Measurements from ENCODE around the gene TEX264.

The TEX264 gene

DNA sequence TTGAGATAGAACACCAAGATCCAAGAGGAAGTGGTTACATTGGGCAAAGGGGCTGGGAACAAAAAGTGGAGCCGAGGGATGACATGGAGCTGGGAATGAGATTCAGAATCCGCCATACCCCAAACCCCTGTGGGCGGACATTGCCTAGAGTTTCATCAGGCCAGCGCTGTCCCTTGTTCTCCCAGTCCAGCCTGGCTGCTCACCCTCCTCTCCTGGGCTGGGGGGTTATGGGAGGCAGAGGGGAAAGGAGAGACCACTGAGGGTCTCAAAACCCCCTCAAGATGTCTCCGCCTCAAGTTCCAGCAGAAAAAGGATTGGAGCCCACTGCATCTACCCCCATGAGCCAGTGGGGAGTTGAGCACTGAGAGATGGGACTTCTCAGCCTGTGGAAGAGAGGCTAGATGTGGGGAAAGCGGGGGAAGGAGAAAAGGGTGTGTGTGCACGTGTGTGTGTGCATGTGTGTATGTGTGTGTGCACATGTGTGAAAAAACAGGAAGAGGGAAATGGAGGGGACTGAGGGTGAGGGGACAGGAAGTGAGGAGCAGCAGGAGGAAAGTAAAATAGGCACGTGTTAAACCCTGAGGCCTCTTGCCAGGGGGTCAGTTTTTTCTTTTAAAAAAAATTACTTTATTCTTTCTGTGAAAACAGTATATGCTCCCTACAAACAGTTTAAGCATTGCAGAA lies 50.2 kb downstream of the TEX264 start:
- DNase-seq (ENCODE audit: low read depth in 1 of 2, low spot score in 1 of 2), result peak in 1 of 2 experiments; percentile 22
- Histone ChIP-seq H3K27me3 (ENCODE audit: insufficient read depth, poor library complexity, severe bottlenecking) (no peaks in the 10 kb centered on the region), H3K27ac (replicated peaks) (no peak overlapping the region), H3K4me3 (replicated peaks; ENCODE audit: insufficient read depth, low read length) (no peak overlapping the region)
- TF ChIP-seq, protein P1, sequence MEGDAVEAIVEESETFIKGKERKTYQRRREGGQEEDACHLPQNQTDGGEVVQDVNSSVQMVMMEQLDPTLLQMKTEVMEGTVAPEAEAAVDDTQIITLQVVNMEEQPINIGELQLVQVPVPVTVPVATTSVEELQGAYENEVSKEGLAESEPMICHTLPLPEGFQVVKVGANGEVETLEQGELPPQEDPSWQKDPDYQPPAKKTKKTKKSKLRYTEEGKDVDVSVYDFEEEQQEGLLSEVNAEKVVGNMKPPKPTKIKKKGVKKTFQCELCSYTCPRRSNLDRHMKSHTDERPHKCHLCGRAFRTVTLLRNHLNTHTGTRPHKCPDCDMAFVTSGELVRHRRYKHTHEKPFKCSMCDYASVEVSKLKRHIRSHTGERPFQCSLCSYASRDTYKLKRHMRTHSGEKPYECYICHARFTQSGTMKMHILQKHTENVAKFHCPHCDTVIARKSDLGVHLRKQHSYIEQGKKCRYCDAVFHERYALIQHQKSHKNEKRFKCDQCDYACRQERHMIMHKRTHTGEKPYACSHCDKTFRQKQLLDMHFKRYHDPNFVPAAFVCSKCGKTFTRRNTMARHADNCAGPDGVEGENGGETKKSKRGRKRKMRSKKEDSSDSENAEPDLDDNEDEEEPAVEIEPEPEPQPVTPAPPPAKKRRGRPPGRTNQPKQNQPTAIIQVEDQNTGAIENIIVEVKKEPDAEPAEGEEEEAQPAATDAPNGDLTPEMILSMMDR (IDR thresholded peaks at IDR 0.05; ENCODE audit: insufficient read depth, low read length), result no peak
- TF ChIP-seq SPI1 (IDR thresholded peaks at IDR 0.05; ENCODE audit: borderline replicate concordance, low read depth), result peak; percentile 75; the same call in 1 of the 2 replicates
- peak; percentile 73 for TF ChIP-seq GABPA (IDR thresholded peaks at IDR 0.05; ENCODE audit: low read depth)

DNA sequence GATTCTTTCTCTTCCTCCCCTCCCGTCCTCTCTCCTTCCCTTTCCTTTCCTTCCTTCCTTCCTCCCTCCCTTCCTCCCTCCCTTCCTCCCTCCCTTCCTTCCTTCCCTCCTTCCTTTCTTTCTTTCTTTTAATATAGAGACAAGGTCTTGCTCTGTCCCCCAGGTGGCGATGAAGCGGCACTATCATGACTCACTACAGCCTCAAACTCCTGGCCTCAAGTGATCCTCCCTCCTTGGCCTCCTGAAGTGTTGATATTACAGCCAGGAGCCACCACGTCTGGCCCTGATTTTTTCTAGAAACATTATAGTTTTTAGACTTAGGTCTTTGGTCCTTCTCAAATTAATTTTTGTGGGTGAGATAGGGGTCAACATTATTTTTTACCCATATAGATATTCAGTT lies 51.3 kb downstream of the TEX264 start:
- H3K27me3 ChIP-seq (ENCODE audit: insufficient read depth, poor library complexity, severe bottlenecking), result no peaks in the 10 kb centered on the region
- H3K27ac ChIP-seq (replicated peaks), result no peak overlapping the region
- H3K4me3 ChIP-seq (replicated peaks; ENCODE audit: insufficient read depth, low read length), result no peak overlapping the region
- TF ChIP-seq GABPA (IDR thresholded peaks at IDR 0.05; ENCODE audit: low read depth) (no peak), SPI1 (IDR thresholded peaks at IDR 0.05; ENCODE audit: borderline replicate concordance, low read depth) (no peak)
- TF ChIP-seq, protein P2, sequence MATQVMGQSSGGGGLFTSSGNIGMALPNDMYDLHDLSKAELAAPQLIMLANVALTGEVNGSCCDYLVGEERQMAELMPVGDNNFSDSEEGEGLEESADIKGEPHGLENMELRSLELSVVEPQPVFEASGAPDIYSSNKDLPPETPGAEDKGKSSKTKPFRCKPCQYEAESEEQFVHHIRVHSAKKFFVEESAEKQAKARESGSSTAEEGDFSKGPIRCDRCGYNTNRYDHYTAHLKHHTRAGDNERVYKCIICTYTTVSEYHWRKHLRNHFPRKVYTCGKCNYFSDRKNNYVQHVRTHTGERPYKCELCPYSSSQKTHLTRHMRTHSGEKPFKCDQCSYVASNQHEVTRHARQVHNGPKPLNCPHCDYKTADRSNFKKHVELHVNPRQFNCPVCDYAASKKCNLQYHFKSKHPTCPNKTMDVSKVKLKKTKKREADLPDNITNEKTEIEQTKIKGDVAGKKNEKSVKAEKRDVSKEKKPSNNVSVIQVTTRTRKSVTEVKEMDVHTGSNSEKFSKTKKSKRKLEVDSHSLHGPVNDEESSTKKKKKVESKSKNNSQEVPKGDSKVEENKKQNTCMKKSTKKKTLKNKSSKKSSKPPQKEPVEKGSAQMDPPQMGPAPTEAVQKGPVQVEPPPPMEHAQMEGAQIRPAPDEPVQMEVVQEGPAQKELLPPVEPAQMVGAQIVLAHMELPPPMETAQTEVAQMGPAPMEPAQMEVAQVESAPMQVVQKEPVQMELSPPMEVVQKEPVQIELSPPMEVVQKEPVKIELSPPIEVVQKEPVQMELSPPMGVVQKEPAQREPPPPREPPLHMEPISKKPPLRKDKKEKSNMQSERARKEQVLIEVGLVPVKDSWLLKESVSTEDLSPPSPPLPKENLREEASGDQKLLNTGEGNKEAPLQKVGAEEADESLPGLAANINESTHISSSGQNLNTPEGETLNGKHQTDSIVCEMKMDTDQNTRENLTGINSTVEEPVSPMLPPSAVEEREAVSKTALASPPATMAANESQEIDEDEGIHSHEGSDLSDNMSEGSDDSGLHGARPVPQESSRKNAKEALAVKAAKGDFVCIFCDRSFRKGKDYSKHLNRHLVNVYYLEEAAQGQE (IDR thresholded peaks at IDR 0.05; ENCODE audit: insufficient replicate concordance, low read depth), result no peak
- DNase-seq (ENCODE audit: low read depth in 1 of 2, low spot score in 1 of 2), result no peak

DNA sequence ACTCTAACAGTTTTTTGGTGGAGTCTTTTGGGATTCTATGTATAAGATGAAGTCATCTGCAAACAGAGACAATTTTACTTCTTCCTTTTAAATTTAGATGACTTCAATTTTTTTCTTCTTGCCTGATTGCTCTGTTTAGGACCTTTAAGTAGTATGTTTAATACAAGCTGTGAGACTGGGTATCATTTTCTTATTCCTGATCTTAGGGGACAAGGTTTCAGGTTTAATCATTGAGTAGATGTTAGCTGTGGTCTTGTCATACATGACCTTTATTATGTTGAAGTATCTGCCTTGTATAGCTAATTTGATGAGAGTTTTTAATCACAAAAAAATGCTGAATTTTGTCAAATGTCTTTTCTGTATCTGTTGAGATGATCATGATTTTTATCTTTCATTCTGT lies 56.4 kb downstream of the TEX264 start:
- no peak for DNase-seq (ENCODE audit: low read depth in 1 of 2, low spot score in 1 of 2)
- H3K27me3 ChIP-seq (ENCODE audit: insufficient read depth, poor library complexity, severe bottlenecking), result no peaks in the 10 kb centered on the region
- no peak overlapping the region for H3K27ac ChIP-seq (replicated peaks)
- TF ChIP-seq, protein P1 (IDR thresholded peaks at IDR 0.05; ENCODE audit: insufficient read depth, low read length), result no peak
- TF ChIP-seq SPI1 (IDR thresholded peaks at IDR 0.05; ENCODE audit: borderline replicate concordance, low read depth), result no peak
- TF ChIP-seq POLR2AphosphoS5 (IDR thresholded peaks at IDR 0.05; ENCODE audit: low read depth), result no peak
- TF ChIP-seq GABPA (IDR thresholded peaks at IDR 0.05; ENCODE audit: low read depth), result no peak
- TF ChIP-seq, protein P2 (IDR thresholded peaks at IDR 0.05; ENCODE audit: insufficient replicate concordance, low read depth), result no peak
- H3K4me3 ChIP-seq (replicated peaks; ENCODE audit: insufficient read depth, low read length), result no peak overlapping the region

DNA sequence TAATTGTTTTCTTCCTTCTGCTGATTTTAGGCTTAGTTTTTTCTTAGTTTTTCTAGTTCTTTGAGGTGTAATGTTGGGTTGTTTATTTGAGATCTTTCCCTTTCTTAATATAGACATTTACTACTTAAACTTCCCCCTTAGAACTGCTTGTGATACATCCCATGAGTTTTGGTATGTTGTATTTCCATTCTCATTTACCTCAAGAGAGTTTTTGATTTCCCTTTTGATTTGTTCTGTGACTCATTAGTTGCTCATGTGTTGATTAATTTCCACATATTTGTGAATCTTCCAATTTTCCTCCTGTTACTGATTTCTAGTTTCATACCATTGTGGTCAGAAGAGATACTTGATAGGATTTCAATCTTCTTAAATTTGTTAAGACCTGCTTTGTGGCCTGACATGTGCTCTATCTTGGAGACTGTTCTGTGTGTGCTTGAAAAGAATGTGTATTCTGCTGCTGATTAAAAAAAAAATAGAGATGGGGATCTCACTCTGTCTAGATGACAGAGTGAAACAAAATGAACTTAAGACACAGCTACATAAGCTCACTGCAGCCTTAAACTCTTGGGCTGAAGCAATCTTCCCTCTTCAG lies 58.1 kb downstream of the TEX264 start:
- H3K27me3 ChIP-seq (ENCODE audit: insufficient read depth, poor library complexity, severe bottlenecking), result no peaks in the 10 kb centered on the region
- H3K27ac ChIP-seq (replicated peaks), result no peak overlapping the region
- no peak for DNase-seq (ENCODE audit: low read depth in 1 of 2, low spot score in 1 of 2)
- TF ChIP-seq SPI1 (IDR thresholded peaks at IDR 0.05; ENCODE audit: borderline replicate concordance, low read depth) (no peak), POLR2AphosphoS5 (IDR thresholded peaks at IDR 0.05; ENCODE audit: low read depth) (no peak), GABPA (IDR thresholded peaks at IDR 0.05; ENCODE audit: low read depth) (no peak)
- TF ChIP-seq, protein P2 (IDR thresholded peaks at IDR 0.05; ENCODE audit: insufficient replicate concordance, low read depth), result no peak
- TF ChIP-seq, protein P1 (IDR thresholded peaks at IDR 0.05; ENCODE audit: insufficient read depth, low read length), result no peak
- no peak overlapping the region for H3K4me3 ChIP-seq (replicated peaks; ENCODE audit: insufficient read depth, low read length)

Data from HL-60 (cell line).